Mesenchymal stem cell (in vitro differentiated cells and primary cell): Measurements from ENCODE around the gene TUBA3E.
"Not testable (repeated sequence)": the region's sequence is repeated elsewhere in the genome, so short reads cannot be mapped to it uniquely, and the experiment has no call there.

Experiments used
- DNase-seq: peaks from one replicate; pipeline ENCODE4 v3.0.0-alpha.2; 2013
- H2AFZ ChIP-seq: one replicate; pipeline ENCODE4 v1.6.1; 2013; ENCODE audit warnings: low read depth, mild to moderate bottlenecking, control low read depth, inconsistent platforms, low read length, moderate library complexity
- H2AK5ac ChIP-seq: 2 replicates; pipeline ENCODE4 v1.6.1; 2013; ENCODE audit warnings: low read length, moderate library complexity, mild to moderate bottlenecking, inconsistent platforms; ENCODE audit not compliant: severe bottlenecking
- H2BK120ac ChIP-seq: one replicate; pipeline ENCODE4 v1.6.1; 2013; ENCODE audit warnings: low read depth, mild to moderate bottlenecking, inconsistent platforms, low read length, moderate library complexity
- H2BK12ac ChIP-seq, 2 experiments: one replicate each; pipeline ENCODE4 v1.6.1; 2013; ENCODE audit warnings: inconsistent platforms in 2 of 2, low read length in 2 of 2, mild to moderate bottlenecking in 2 of 2, moderate library complexity in 2 of 2, control low read depth in 1 of 2
- H2BK15ac ChIP-seq: one replicate; pipeline ENCODE4 v1.6.1; 2013; ENCODE audit warnings: mild to moderate bottlenecking, low read depth, inconsistent platforms; ENCODE audit not compliant: poor library complexity, severe bottlenecking
- H2BK5ac ChIP-seq: 2 replicates; pipeline ENCODE4 v1.6.1; 2013; ENCODE audit warnings: low read depth, mild to moderate bottlenecking, low read length, control low read depth, inconsistent platforms; ENCODE audit not compliant: poor library complexity, severe bottlenecking
- H3K14ac ChIP-seq, 2 experiments: one replicate each; pipeline ENCODE4 v1.6.1; 2013; ENCODE audit warnings: inconsistent platforms in 2 of 2, low read length in 2 of 2, control low read depth in 1 of 2, mild to moderate bottlenecking in 1 of 2, moderate library complexity in 1 of 2
- H3K18ac ChIP-seq, 2 experiments: one replicate each; pipeline ENCODE4 v1.6.1; 2013; ENCODE audit warnings: inconsistent platforms in 2 of 2, low read length in 2 of 2, control low read depth in 1 of 2, low read depth in 1 of 2, mild to moderate bottlenecking in 1 of 2
- H3K23ac ChIP-seq, 2 experiments: one replicate each; pipeline ENCODE4 v1.6.1; 2013; ENCODE audit warnings: inconsistent platforms in 2 of 2, low read length in 2 of 2, mild to moderate bottlenecking in 2 of 2, moderate library complexity in 2 of 2, control low read depth in 1 of 2
- H3K27ac ChIP-seq: 2 replicates; pipeline ENCODE4 v1.5.1; 2013; ENCODE audit warnings: mild to moderate bottlenecking, moderate library complexity, low read length, control low read depth, inconsistent platforms; ENCODE audit not compliant: poor library complexity, severe bottlenecking
- H3K27me3 ChIP-seq, 2 experiments: 2 replicates each; pipeline versions ENCODE4 v1.6.1 to v1.7.0; 2013; ENCODE audit warnings: low read length in 2 of 2, mild to moderate bottlenecking in 2 of 2, moderate library complexity in 2 of 2, control low read depth in 1 of 2, inconsistent platforms in 1 of 2; ENCODE audit not compliant: control insufficient read depth in 1 of 2, insufficient read depth in 1 of 2
- H3K36me3 ChIP-seq, 2 experiments: 2 replicates each; pipeline versions ENCODE4 v1.6.1 to v1.7.0; 2013; ENCODE audit warnings: low read length in 2 of 2, control low read depth in 1 of 2, inconsistent platforms in 1 of 2, low read depth in 1 of 2, mild to moderate bottlenecking in 1 of 2; ENCODE audit not compliant: insufficient read depth in 2 of 2, control insufficient read depth in 1 of 2
- H3K4ac ChIP-seq, 2 experiments: one replicate each; pipeline ENCODE4 v1.6.1; 2013; ENCODE audit warnings: inconsistent platforms in 2 of 2, low read length in 2 of 2, mild to moderate bottlenecking in 2 of 2, moderate library complexity in 2 of 2, control low read depth in 1 of 2, low read depth in 1 of 2
- H3K4me1 ChIP-seq: 2 replicates; pipeline ENCODE4 v1.6.1; 2013; ENCODE audit warnings: low read depth, low read length, control low read depth; ENCODE audit not compliant: control insufficient read depth, insufficient read depth
- H3K4me2 ChIP-seq: 2 replicates; pipeline ENCODE4 v1.6.1; 2013; ENCODE audit warnings: low read length, mild to moderate bottlenecking, inconsistent platforms; ENCODE audit not compliant: poor library complexity, severe bottlenecking
- H3K4me3 ChIP-seq, 2 experiments: 2 replicates each; pipeline versions ENCODE4 v1.5.1 to v1.7.0; 2013; ENCODE audit warnings: low read length in 2 of 2, mild to moderate bottlenecking in 2 of 2, control low read depth in 1 of 2, low read depth in 1 of 2; ENCODE audit not compliant: insufficient read depth in 1 of 2
- H3K79me1 ChIP-seq: replicated peaks from 2 replicates; pipeline ENCODE4 v1.6.1; 2013; ENCODE audit warnings: mild to moderate bottlenecking, control low read depth, low read length, inconsistent platforms; ENCODE audit not compliant: poor library complexity, severe bottlenecking
- H3K9ac ChIP-seq: 2 replicates; pipeline ENCODE4 v1.7.0; 2013; ENCODE audit warnings: mild to moderate bottlenecking, low read length, moderate library complexity
- H3K9me3 ChIP-seq: 2 replicates; pipeline ENCODE4 v1.7.0; 2013; ENCODE audit warnings: mild to moderate bottlenecking, low read length; ENCODE audit not compliant: control insufficient read depth
- H4K8ac ChIP-seq: one replicate; pipeline ENCODE4 v1.6.1; 2013; ENCODE audit warnings: inconsistent platforms, mild to moderate bottlenecking, low read length, moderate library complexity
- H4K91ac ChIP-seq: one replicate; pipeline ENCODE4 v1.6.1; 2013; ENCODE audit warnings: mild to moderate bottlenecking, low read length, inconsistent platforms
- WGBS: methylation state at CpG from one replicate; pipeline ENCODE4 v1.1.7; 2013; ENCODE audit warnings: mixed read lengths; 5-methylcytosine and 5-hydroxymethylcytosine counted together

TUBA3E gene

GRCh38 chr2:130152816-130153595 is 45.2 kb downstream of the TUBA3E start:
- DNase-seq, result no peak
- H3K36me3 ChIP-seq, result peaks cover 10 to 65% of the 10 kb centered on the region in 2 experiments
- no peak overlapping the region for H3K4ac ChIP-seq
- no peak overlapping the region for H3K27ac ChIP-seq
- no peak overlapping the region for H2AK5ac ChIP-seq
- H3K9ac ChIP-seq, result no peak overlapping the region
- H3K9me3 ChIP-seq, result no peaks in the 10 kb centered on the region
- no peak overlapping the region for H3K23ac ChIP-seq
- no peaks in the 10 kb centered on the region for H3K27me3 ChIP-seq
- H2AFZ ChIP-seq, result no peak overlapping the region
- H2BK12ac ChIP-seq, result no peak overlapping the region
- no peak overlapping the region for H3K4me2 ChIP-seq
- WGBS, result 95% methylated on average over 23 of the region's 25 CpGs
- H4K91ac ChIP-seq, result peak overlapping the region; percentile 52
- H3K18ac ChIP-seq, result no peak overlapping the region
- H3K79me1 ChIP-seq, result peaks cover 9% of the 10 kb centered on the region
- H4K8ac ChIP-seq, result no peak overlapping the region
- no peak overlapping the region for H3K14ac ChIP-seq
- H2BK15ac ChIP-seq, result no peak overlapping the region
- H2BK120ac ChIP-seq, result no peak overlapping the region
- no peak overlapping the region for H2BK5ac ChIP-seq
- H3K4me1 ChIP-seq, result peaks cover 7% of the 10 kb centered on the region
- H3K4me3 ChIP-seq, result no peak overlapping the region

DNA sequence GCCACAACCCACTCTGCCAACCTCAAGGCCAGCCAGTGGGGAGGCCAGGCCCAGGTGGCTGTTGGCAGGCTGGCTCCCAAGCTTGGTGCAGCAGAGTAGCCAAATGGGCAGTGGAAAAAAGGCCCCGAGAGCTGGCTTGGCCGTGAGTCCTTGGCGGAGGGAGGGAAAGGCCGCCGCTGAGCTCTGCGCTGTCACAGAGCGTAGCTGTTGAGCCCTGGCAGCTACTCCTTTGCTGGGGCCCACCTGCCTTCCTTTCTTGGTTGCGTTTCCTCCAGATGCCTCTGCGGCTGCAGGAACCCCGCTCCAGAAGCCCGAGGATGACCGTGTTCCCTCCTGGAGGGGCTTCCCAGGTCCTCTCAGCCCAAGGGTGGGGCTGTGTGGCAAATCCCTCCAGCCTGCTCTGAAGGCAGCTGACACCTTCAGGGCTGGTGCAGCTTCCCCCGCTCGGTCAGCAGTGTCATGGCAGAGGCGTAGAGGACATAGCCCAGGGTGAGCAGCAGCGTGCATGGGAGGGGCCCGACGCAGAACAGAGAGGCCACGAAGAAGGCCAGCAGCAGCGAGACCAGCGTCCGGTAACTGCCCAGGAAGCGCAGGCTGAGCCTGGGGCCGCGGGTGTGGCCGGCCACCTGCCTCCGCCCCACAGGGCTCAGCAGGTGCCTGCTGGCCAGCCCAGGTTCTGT is 46.0 kb downstream of the TUBA3E start:
- not testable (repeated sequence) for H2AK5ac ChIP-seq, H3K79me1 ChIP-seq, H3K14ac ChIP-seq, H4K91ac ChIP-seq, H3K18ac ChIP-seq, H3K27me3 ChIP-seq, H3K9ac ChIP-seq, H2BK12ac ChIP-seq, H2BK120ac ChIP-seq, H2BK5ac ChIP-seq, H3K4me1 ChIP-seq, H3K27ac ChIP-seq, H2BK15ac ChIP-seq, H4K8ac ChIP-seq, H2AFZ ChIP-seq, H3K4me3 ChIP-seq, H3K23ac ChIP-seq, H3K4ac ChIP-seq, H3K9me3 ChIP-seq, H3K4me2 ChIP-seq, DNase-seq
- H3K36me3 ChIP-seq, result peaks cover 10 to 59% of the 10 kb centered on the region in 2 experiments
- WGBS, result 98% methylated on average over 20 of the region's 27 CpGs

GRCh38 chr2:130151145-130151512 is 47.1 kb downstream of the TUBA3E start:
- not testable (repeated sequence) for H3K4me3 ChIP-seq, H3K4ac ChIP-seq, H4K91ac ChIP-seq, H3K9me3 ChIP-seq, H2BK120ac ChIP-seq, H4K8ac ChIP-seq, H3K4me1 ChIP-seq, H2BK15ac ChIP-seq, H2BK12ac ChIP-seq, H3K14ac ChIP-seq, H3K79me1 ChIP-seq, DNase-seq, H3K27ac ChIP-seq, H2AFZ ChIP-seq, H3K9ac ChIP-seq, H2BK5ac ChIP-seq, H3K4me2 ChIP-seq, H3K27me3 ChIP-seq, H3K23ac ChIP-seq, H3K18ac ChIP-seq, H2AK5ac ChIP-seq
- peaks cover 10 to 52% of the 10 kb centered on the region in 2 experiments for H3K36me3 ChIP-seq
- 87% methylated on average over 3 of the region's 5 CpGs for WGBS
